ENCODE data around the gene HERPUD1.
"Not testable (repeated sequence)": the region's sequence is repeated elsewhere in the genome, so short reads cannot be mapped to it uniquely, and the experiment has no call there.

HERPUD1 gene

DNA sequence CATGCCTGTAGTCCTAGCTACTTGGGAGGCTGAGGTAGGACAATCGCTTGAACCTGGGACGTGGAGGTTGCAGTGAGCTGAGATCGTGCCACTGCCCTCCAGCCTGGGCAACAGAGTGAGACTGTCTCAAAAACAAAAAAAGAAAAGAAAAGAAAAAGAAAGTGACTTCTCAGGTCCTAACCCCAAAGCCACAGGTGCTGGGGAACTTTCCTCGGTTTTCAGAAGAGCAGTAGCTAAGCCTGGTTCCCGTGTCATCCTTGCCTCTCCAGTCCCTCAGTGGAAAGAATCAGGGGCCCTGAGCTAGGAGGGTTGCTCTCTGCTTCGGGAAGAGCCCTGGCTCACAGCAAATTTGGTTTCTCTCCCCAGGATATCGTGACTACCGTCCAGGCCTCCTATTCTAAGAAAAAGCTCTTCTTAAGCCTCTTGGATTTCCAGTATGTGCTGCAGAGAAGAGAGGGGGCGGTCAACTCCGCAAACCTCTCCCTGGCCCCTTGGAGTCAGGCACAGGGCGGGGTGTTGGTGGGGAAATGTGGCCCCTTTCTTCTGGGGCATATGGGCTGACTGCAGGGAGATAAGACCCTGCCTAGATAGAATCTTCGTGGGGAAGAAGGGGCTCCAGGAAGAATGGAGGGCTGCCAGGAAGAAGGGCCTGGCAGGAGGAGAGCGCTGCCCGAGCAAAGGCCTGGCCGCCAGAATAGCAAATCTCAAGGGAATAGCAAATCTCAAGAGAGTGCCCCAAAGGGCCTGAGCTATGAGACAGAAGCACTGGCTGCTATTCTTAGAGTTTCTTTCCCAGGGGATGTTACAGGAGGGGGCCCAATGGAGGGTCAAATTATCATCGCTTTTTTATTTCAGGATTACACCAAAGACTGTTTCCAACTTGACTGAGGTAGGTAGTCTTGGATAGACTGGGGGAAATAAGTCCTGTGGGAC, 49.1 kb downstream of the HERPUD1 start:
- DNase-seq (ENCODE audit: low read depth) = no peak

DNA sequence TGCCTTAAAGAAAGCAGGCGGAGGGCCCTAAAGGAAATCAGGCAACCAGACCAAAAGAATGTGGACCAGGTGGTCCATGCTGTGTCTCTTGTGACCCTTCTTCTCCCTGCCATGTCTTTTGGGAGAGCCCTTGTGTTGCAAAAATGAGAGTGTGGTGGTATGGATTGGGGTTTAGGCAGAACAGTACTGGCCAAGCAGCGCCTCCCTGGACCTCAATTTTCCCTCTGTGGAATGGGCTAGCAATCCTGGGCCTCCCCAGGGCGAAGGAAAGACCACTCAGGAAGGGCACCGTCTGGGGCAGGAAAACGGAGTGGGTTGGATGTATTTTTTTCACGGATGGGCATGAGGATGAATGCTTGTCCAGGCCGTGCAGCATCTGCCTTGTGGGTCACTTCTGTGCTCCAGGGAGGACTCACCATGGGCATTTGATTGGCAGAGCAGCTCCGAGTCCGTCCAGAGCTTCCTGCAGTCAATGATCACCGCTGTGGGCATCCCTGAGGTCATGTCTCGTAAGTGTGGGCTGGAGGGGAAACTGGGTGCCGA, 49.9 kb downstream of the HERPUD1 start:
- no peak for DNase-seq (ENCODE audit: low read depth)

DNA sequence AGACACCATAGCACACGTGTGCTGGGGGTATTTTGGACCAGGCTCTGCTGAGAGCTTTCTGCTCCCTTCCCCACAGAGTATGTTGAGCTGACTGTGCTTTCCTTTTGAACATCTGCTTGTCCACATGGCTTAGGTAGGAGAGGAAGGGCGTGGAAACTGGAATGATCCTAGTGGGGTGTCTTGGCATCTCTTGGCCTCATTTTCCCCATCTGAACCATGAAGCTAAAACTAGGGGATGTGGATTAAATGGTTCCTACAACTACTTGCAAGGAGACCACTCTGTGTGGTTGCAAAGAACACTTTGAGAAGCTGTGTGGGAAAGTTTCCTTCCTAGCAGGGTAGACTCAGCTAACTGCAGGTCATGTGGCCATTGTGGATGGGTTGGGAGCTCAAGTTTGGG, 50.8 kb downstream of the HERPUD1 start:
- no peak for DNase-seq (ENCODE audit: low read depth)

DNA sequence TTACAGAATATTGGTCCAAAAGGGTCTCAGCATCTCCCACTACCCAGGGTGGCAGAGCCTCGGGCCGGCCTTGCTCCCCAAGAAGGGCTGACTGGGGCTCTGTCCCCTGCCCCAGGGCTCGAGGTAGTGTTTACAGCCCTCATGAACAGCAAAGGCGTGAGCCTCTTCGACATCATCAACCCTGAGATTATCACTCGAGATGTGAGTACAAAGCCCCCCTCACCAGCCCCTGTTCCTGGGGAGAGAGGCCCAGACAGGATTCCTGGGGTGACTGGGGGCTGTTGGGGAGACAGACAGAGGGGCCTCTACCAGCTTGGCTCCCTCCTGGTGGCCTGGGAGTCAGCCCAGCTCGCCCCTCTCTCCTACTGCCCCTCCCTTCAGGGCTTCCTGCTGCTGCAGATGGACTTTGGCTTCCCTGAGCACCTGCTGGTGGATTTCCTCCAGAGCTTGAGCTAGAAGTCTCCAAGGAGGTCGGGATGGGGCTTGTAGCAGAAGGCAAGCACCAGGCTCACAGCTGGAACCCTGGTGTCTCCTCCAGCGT, 51.3 kb downstream of the HERPUD1 start:
- no peak for DNase-seq (ENCODE audit: low read depth)

DNA sequence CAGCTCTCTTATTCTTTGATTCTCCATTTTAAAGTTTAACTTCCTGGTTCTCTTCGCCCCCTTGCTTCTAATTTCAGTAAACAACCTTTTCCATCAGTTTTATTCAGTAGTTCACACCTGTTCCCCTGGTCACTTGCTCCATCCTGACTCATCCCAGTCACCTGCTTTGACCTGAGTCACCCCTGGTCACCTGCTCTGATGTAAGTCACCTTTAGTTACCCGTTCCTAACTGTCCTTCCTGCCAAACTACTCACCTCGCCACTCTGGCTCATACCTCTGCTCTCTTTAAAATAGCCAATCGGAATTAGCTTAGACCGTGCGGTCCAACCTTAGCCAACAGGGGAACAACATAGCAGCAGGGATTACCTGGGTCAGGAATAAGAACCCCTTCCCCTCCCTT, 52.7 kb downstream of the HERPUD1 start:
- no peak for DNase-seq (ENCODE audit: low read depth)

DNA sequence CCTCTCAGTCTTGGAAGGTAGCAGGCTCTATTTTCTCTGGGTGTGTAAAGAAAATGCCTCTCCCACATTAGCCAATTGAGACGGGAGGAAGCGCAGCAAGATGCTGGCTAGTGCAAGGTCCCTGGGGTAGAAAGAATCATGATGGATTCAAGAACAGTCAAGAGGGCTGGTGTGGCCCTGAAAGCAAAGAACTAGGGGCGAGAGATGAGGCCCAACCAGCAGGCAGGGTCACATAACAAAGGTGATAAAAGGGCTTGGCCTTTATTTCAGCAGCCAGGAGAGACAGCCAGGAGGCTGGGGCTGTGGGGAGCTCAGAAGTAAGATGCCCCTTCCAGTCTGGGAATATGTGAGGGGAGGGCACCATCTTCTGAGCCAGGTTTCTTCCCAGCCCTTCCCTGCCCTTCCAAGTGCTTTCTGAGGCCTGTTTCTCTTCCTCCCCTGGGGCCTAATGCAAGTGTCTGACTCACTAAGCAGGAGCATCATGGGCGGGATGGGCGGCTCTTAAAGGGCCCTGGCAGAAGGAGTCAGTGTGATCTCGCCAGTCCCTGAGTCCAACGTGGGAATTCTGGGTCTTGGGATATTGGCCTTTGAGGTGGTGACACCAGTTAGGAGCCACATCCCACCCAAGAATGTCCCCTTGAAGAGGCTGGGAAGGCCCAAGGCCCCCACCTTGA, 53.5 kb downstream of the HERPUD1 start:
- no peak for DNase-seq (ENCODE audit: low read depth)

DNA sequence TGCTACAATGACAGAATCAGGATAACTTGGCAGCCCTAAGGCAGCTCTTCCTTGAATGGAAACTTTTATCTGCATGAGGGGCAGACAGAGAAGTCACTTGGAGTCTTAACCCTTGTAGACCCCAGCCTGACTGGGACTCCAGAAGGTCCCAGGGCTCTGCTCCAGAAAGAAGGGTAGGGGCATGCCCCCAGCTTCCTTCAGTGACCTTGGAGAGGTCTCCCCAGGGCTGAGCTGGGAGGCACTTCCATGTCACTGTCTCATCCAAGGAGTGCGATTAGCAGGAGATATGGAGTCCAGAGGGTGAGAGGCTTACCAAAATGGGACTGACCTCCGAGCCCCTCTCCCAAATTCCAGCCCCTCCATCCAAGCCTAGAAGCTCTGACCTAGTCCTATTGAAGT, 54.0 kb downstream of the HERPUD1 start:
- DNase-seq (ENCODE audit: low read depth) = no peak

DNA sequence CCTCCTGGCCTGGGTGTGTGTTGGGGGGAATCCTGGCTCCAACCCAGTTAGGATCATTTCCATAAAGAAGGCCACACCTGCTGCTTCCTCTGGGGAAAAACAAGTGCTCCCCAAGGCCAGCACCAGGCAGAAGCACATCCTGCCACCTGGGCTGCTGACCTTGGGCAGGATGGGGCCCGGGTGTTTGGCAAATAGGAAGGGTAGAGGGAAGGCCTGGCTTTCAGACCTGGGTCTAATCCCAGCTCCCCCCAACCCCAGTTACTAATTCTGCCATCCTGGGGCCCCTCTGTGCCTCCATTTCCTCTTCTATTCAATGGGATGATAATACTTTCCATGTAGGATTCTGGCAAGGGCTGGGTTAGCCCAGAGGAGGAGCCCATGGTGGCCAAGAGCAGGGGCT, 54.4 kb downstream of the HERPUD1 start:
- no peak for DNase-seq (ENCODE audit: low read depth)

DNA sequence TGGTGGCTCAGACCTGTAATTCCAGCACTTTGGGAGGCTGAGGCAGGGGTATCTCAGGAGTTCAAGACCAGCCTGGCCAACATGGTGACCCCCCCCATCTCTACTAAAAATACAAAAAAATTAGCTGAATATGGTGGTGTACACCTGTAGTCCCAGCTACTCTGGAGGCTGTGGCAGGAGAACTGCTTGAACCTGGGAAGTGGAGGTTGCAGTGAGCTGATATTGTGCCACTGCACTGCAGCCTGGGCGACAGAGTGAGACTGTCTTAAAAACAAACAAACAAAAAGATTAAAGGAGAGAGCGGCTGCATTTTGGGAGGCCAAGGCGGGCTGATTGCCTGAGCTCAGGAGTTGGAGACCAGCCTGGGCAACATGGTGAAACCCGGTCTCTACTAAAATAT, 55.0 kb downstream of the HERPUD1 start:
- DNase-seq (ENCODE audit: low read depth) = not testable (repeated sequence)

DNA sequence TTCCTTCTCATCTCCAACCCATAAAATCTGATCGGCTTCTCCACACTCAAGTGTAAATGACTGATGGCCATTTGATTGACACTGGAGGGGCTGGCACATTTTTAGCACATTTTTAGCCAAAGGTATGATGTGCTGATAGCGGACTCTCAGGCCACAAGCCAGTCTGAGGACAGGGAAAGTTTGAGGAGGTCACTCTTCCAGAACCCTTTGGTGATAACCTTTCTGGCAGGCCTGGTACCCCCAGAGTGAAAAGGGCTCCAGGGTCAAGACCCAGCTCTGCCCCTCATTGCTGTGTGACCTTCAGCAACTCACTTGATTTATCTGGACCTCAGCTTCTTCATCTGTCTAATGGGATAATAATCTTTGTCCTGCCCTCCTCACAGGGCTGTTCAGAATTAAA, 55.8 kb downstream of the HERPUD1 start:
- DNase-seq (ENCODE audit: low read depth) = no peak

DNA sequence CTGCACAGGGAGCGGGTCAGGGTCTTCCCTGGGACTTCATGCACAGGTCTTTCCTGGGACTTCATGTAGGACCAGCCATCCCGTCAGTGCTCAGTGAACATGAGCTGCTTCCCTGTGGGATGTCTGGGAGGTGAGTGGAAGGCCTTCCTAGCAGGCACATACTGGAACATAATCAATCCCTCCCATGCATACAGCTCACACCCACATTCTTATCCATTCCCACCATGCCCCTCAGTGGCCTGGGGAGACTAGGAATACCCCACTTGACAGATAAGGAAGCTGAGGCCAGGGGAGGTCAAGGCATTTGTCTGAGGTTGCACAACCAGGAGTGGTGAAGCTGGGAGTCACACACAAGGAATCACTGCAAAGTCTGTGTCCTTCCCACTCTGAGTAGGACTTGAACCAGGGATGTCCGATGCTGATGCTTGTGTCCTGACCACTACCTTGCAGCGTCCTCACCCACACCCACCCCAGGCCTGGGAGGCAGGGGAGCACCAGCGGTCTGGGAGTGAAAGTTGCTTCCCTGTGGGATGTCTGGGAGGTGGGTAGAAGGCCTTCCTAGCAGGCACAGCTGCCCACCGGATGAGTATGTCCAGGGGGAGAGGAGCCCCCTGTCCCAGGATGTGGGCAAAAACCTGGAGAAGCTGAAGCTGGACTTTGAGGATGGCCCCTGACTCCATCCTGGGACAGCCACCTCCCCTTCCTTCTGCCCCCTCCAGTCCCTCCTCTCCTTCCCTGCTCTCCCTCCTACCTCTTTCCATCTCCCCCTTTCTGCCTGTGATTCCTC, 56.4 kb downstream of the HERPUD1 start:
- DNase-seq (ENCODE audit: low read depth) = no peak

DNA sequence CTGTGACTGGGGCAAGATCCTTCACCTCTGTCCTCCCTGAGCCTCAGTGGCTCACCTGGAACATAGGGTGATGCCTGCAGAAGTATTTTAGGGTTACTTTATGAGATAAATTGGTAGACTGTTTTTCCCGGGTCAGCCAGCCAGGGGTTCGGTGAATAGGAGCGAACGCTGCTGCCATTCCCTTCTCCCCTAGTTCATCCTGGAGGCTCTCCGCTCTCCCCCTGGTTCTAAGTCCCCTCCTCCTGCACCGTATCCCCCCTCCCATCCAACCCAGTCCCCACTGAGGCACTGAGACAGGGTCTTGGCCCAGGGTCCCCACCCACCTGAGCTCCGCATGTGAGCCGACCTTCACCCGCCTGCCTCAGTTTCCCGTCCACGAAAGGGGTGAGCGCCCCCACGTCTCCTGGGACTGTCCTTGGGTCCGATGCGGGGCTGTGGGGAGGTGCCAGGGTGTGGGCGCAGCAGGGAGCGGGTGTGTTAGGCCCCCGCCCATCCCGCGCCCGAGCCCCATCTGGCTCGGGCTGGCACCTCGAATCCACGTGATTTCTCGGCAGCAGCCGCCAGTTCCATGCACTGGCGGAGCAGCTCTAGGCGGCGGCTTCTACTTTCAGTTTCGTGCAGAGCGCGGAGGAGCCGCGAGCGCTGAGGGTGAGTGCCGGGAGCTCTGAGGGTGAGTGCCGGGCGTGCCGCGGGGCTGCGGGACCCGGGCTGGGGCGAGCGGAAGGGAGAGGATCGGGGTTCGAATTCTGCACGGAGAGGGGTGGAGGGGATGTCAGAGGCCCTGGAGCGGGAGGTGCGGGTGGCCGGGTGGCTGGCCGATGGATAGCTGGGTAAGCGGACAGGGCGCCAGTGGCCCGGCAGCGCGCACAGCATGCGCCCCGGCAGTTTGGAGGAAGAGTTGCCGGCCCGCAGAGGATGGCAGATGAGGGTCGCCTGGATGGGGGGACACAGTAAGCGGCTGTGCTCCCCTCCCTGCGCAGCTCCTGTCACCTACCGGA, 57.3 kb downstream of the HERPUD1 start, which contains the start of gene NLRC5:
NLRC5 (plus strand) TSS at position 610 of the 998 bp plus-strand sequence. CDS start 31,156 bp downstream, outside the sequence.
- peak; percentile 80 for DNase-seq (ENCODE audit: low read depth)

DNA sequence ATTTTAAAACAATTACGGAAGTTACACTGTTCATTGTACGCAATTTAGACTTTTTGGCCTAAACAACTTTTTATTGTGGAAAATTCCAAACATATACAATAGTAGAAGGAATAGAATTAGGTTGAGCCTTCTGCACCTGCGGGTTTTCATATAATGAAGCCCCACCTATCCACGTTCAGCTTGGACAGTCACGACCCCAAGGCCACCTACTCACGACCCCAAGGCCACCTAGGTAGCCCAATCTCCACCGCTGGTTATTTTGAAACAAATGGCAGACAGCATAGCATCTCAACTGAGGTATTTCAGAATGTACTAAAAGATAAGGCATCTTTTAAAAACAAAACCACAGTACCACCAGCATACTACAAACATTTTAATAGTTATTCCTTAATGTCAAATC, 58.0 kb downstream of the HERPUD1 start:
- DNase-seq (ENCODE audit: low read depth) = no peak

DNA sequence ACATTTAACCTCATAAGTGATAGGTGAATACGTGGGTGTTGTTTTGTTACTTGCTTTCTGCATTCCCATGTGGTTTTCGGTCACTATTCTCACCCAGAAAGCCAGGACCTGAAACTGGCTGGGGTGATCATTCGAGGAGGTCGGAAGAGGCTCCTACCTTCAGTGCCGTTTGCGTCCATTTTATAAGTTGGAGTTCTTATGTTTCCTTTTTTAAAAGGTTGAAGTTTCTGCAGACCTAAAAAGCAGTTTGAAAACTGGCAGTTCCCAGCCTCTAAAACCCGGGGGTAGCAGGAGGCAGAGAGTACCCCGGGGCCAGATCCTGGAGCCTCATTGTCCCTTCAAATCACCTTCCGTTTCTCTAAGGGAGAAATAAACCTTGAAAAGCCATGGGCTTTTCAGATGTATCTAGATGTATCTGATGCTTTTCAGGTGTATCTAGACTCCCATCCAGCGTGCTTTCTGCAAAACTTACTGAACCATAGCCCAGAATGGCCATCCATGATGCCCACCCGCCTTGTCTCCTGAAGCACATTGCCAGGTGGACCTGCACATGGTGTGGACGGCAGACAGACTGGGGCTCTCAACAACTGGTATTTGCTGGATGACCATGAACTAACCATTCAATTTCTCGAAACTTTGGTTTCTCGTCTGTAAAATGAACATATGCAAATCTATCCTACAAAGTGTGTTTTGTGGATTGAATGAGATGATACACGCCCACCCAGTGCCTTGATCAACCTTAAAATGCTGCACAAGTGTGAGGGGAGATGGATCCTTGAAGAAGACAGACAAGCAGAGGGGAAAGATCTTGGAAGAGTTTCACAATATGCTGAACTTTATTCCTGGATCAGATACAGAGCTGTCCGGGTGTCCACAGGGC, 58.7 kb downstream of the HERPUD1 start:
- no peak for DNase-seq (ENCODE audit: low read depth)

DNA sequence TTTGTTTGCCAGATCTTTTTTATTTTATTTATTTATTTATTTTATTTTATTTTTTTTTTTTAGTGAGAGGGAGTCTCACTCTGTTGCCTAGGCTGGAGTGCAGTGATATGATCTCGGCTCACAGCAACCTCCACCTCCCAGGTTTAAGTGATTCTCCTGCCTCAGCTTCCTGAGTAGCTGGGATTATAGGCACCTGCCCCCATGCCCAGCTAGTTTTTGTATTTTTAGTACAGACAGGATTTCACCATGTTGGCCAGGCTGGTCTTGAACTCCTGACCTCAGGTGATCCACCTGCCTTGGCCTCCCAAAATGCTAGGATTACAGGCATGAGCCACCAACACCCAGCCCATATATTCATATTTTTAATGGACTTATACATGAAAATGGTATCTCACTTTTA, 60.5 kb downstream of the HERPUD1 start:
- not testable (repeated sequence) for DNase-seq (ENCODE audit: low read depth)

DNA sequence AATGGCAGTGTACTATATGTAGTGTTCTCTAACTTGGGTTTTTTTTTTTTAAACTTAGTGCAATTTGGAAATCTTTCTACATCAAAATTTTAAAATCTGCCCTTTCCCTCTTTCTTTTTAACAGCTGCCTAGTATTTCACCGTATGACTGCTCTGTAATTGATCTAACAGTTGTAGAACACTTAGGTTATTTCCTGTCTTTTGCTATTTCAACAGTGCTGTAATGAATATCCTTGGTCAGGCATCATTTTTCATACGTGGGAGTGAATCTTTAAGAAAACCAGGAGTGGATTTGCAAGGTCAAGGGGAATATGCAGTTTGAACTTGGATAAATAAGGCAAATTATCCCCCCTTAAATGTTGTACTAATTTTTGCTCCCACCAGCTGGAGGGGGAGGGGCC, 61.3 kb downstream of the HERPUD1 start:
- DNase-seq (ENCODE audit: low read depth) = no peak

DNA sequence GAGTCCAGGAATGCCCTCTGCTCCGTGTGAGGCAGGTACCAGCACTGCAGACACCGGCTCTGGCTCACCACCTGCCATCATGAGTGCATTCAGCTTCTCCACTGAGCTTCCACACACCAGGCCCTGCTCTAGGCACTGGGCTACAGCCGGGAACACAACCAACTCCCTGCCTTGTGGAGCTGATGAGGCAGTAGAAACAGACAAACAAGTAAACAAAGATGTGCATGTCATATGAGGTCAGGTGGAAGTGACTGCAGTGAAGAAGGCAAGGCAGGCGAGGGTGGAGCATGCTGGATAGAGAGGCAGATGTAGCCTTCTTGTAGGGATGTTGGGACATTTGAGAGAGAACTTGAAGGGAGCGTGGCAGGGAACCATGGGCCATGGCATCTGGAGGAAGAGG, 62.4 kb downstream of the HERPUD1 start:
- no peak for DNase-seq (ENCODE audit: low read depth)

Data from stimulated activated CD8-positive, alpha-beta memory T cell treated with anti-CD3 and anti-CD28 coated beads, Interleukin-15, amount 100 ng/mL, for 1 hour (primary cell).